Activated CD4-positive, CD25-positive, alpha-beta regulatory T cell (primary cell): ENCODE measurements around the gene RTL1.
A peak's percentile ranks its signal among the peaks of the same experiment; 100 is the strongest.

ENCODE experiments used
- DNase-seq, 4 experiments: peaks; one replicate each; lab custom pipeline; 2025; lab: John Stamatoyannopoulos, UW

The RTL1 gene

GRCh38 chr14:100851586-100851916 lies 52.0 kb downstream of the RTL1 start:
- no peak for DNase-seq

GRCh38 chr14:100850841-100851585 lies 52.5 kb downstream of the RTL1 start:
- peak; percentile 58 to 78 (median 64) for DNase-seq

- DNase-seq = no peak
Observed at GRCh38 chr14:100849115-100849781, 54.3 kb downstream of the RTL1 start.

DNA sequence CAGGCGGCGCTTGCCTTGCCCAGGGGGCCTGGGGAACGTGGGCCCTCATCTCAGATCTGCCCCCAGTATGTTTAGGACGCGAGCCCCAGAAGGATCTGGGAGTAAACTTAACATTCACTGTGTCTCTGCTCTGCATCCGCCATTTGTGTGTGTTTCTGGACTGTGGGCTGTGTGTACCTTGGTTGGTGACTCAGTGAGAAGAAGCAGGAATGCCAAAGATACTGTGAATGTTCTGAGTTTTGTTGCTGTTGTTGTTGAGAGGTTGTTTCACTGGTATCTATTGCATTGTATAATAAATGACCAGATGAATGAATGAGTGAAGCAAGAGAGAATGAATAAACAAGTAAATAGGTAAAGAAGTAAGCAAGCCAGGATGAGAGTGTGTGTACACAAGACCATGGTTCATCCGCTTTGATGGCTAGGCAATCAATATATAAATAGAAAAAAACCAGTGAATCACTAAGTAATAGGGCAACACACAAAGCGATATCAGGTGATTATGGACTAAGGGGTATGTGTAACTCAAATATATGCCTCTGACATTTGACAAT lies 57.1 kb downstream of the RTL1 start:
- no peak for DNase-seq

DNA sequence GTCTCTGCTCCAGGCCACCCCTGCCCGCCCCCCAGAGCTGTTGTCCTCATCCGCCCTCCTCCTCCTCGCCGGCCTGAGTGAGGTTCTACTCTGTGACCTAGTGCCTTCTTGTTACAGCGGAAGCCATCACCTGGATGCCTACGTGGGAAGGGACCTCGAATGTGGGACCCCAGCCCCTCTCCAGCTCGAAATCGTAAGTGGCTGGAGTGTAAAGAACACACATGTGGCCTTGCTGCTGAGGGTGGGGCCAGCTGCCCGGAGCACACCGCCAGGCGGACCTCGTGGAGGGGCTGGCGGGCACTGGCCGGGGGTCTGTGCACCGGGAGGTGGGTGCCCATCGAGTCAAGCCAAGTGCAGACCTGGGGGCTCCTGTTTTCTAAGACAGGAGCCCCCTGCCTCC lies 58.2 kb downstream of the RTL1 start:
- DNase-seq = no peak

- no peak for DNase-seq
Observed at GRCh38 chr14:100844846-100845245, 58.7 kb downstream of the RTL1 start.

DNA sequence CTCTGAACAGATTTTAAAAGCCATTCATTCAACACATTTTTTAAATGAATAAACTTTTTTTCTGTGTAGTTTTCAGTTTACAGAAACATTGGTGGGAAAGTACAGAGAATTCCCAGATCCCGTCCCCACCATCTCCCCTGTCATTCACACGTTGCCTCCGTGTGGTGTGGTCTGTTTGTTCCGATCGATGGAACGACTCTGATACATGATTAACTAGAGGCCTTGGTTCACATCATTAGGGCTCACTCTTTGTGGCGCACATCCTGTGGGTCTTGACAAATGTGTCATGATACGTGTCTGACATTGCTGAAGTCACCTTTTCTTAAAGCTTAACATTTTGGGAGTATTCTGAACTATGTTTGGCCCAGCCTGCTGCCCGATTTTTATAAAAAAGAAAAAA lies 59.1 kb downstream of the RTL1 start:
- no peak for DNase-seq

GRCh38 chr14:100844082-100844408 lies 59.5 kb downstream of the RTL1 start:
- DNase-seq = no peak

- no peak for DNase-seq
Observed at GRCh38 chr14:100842799-100843198, 60.7 kb downstream of the RTL1 start.

DNA sequence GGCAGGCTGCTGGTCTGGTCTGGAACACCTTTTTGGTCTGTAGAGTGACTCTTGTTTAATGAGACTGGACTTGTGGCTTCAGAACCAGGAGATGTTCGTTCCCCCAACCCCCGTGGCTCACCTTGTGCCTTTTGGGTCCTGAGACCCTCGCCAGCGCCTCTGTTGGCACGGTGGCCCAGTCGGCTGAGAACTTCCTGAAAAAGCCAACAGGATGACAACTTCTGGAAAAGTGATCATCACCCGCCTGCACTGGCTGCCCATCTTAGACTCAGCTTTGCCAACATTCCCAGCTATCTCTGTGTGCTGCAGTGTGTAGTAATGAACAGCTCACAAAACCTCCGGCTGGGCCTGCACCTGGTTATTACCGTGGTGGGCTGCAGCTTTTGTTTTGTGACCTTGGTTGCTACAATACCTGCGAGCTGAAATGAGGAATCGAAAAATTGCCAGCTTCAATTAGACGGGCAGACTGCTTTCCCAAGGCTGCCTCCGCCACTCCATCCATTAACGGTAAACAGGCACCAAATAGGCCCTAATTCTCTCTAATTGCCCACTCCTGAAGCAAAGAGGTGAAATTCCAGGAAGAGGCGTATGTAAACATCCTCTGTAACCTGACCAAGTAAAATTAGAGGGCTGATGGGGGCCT lies 61.6 kb downstream of the RTL1 start:
- DNase-seq = no peak

DNA sequence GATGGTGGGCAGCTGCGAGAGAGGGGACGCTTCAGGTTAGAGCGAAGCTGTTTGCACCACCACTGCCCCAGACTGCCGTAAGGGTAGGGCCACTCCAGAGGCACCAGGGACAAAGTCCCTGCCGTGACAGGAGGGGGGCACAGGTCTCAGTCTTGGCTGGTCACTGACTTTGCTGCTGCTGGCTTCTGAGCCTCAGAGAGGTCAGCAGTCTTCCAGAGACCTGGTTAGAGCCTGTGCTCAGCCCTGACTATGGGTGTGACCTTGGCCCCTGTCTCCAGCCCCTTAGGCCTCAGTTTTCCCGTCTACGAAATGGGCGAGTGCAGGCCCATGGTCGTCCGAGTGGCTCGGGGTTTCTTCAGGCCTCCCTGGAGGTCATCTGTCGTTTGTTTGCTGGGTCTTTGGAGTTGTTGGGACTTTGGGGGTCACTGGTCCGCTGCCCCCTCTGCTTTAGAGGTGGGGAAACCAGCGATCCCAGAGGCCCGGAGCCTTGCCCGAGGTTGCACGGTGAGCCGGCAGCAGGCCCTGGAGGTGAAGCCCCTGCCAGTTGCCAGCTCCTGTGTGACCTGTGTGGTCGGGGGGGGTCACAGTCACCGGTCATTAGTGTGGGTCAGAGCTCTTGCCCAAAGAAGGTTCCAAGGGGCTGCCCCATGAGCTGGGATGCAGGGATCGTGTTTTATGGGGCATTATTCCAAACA lies 62.3 kb downstream of the RTL1 start:
- DNase-seq = no peak

GRCh38 chr14:100840286-100841065 lies 63.0 kb downstream of the RTL1 start:
- no peak for DNase-seq

GRCh38 chr14:100839681-100840111 lies 63.8 kb downstream of the RTL1 start:
- DNase-seq = no peak

GRCh38 chr14:100839315-100839585 lies 64.3 kb downstream of the RTL1 start:
- DNase-seq = no peak

- DNase-seq = no peak
Observed at GRCh38 chr14:100838493-100839314, 64.8 kb downstream of the RTL1 start.

- no peak for DNase-seq
Observed at GRCh38 chr14:100837805-100838350, 65.6 kb downstream of the RTL1 start.

DNA sequence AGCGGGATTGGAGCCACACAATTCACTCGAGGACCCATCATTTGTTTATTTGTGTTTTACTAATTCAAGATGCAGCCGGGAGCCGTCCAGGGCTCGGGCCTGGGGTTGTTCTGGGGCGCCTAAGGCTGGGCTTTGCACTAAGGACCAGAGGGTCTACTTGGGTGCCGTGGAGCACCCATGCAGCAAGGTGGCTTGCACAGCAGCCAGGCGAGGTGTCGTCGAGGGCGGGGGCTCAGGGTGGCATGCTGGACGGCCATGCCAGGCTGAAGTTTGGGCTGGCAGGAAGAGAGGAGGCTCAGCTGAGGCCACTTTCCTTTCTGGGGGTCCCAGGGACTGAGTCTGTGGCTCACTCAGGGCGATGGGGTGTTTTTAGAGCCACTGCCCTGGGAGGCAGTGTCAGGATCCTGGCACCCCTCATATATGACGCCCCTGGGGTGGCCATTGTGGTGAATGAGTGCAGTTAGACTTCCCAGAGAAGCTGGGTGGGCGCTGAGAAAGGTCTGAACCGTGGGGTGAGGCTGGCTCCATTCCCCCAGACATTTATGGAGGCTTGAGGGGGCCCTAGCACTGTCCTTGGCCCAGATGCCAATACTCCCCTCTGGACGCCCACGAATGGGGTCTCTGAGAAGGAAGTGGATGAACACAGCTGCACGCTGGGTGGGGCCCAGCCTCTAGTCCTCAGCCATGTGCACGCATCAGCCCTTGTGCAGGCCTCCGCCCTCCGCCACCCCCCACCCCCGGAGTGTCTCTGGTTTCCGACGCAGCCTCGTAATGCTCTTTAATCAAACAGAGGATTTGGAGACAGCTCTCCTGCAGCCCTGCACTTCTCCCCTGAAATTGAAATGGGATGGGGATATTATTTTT lies 66.3 kb downstream of the RTL1 start:
- no peak for DNase-seq

DNA sequence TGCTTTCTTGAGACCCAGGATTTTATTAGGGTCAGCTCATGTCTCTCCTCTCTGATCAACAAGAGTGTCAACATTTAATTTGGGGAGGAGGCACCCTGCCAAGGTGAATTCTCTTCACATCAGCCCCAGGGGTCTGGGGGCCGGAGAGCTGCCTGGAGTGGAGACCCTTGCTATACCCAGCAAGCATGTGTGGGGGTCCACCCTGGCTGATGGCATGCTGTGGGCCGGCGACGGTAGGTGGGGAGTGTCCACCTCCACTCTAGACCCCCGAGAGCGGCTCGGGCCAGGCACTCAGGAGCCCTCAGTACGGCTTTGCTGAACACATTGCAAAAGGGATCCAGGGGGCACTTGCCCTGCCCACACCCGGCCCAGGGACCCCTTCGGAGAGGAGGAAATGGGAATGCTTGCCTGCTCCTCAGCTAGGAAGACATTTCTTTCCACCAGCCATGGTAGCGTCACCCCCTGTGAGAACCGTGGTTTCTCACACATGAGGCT lies 67.2 kb downstream of the RTL1 start:
- DNase-seq = no peak

- DNase-seq = no peak
Observed at GRCh38 chr14:100835548-100836310, 67.8 kb downstream of the RTL1 start.
